Tibial nerve (tissue), 4 donors: ENCODE measurements around the gene NEU2.

Experiments used
- EP300 ChIP-seq, 2 donors: sonication (generic); formaldehyde crosslinking; IDR thresholded peaks; one replicate each; pipeline ENCODE4 v1.6.1; 2017; ENCODE audit warnings: antibody characterized with exemption in 2 of 2, mild to moderate bottlenecking in 1 of 2
- POLR2A ChIP-seq, 2 donors: fragments of 450-650 bp; IDR thresholded peaks; one replicate each; pipeline ENCODE4 v1.6.1; 2017; ENCODE audit warnings: antibody characterized with exemption in 2 of 2, mild to moderate bottlenecking in 2 of 2, moderate library complexity in 2 of 2
- TF ChIP-seq, protein P1 (sequence below), 5 experiments: fragments of 200-600 bp in 3 of 5; fragments of 450-650 bp in 2 of 5; sonication (generic) in 3 of 5; IDR thresholded peaks; one replicate each; pipeline ENCODE4 v1.5.1; 2016 to 2019; ENCODE audit warnings: antibody characterized with exemption in 5 of 5, mild to moderate bottlenecking in 3 of 5, moderate library complexity in 2 of 5

DNA sequence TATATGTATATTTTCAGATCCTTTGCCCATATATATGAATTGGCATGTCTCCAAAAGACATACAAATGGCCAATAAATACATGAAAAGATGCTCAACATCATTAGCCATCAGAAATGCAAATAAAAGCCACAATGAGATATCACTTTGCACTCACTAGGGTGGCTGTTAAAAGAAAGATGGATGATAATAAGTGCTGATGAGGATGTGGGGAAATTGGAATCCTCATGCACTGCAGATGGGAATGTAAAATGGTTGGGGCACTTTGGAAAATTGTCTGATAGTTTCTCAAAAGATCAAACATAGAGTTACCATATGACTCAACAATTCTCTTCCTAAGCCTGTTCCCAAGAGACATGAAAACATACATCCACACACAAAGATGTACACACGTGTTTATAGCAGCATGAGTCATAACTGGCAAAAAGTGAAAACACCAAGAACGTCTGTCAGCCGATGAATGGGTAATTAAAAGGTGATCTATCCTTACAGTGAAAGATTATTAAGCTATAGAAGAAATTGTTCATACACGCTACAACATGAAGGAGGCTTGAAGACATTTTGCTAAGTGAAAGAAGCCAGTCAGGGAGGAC is 39.1 kb upstream of the NEU2 start:
- TF ChIP-seq EP300 (IDR thresholded peaks at IDR 0.05) (no peak), POLR2A (IDR thresholded peaks at IDR 0.05) (no peak)
- TF ChIP-seq, protein P1, sequence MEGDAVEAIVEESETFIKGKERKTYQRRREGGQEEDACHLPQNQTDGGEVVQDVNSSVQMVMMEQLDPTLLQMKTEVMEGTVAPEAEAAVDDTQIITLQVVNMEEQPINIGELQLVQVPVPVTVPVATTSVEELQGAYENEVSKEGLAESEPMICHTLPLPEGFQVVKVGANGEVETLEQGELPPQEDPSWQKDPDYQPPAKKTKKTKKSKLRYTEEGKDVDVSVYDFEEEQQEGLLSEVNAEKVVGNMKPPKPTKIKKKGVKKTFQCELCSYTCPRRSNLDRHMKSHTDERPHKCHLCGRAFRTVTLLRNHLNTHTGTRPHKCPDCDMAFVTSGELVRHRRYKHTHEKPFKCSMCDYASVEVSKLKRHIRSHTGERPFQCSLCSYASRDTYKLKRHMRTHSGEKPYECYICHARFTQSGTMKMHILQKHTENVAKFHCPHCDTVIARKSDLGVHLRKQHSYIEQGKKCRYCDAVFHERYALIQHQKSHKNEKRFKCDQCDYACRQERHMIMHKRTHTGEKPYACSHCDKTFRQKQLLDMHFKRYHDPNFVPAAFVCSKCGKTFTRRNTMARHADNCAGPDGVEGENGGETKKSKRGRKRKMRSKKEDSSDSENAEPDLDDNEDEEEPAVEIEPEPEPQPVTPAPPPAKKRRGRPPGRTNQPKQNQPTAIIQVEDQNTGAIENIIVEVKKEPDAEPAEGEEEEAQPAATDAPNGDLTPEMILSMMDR (IDR thresholded peaks at IDR 0.05), result no peak
